ENCODE data around the gene GRM5. TPM values are rescaled to one million over a fixed set of nuclear protein-coding genes. Genes with fewer than 3 reads are reported as not detected.

GRM5 gene
- total RNA-seq, 1 experiment from 2014 or later, result not detected

DNA sequence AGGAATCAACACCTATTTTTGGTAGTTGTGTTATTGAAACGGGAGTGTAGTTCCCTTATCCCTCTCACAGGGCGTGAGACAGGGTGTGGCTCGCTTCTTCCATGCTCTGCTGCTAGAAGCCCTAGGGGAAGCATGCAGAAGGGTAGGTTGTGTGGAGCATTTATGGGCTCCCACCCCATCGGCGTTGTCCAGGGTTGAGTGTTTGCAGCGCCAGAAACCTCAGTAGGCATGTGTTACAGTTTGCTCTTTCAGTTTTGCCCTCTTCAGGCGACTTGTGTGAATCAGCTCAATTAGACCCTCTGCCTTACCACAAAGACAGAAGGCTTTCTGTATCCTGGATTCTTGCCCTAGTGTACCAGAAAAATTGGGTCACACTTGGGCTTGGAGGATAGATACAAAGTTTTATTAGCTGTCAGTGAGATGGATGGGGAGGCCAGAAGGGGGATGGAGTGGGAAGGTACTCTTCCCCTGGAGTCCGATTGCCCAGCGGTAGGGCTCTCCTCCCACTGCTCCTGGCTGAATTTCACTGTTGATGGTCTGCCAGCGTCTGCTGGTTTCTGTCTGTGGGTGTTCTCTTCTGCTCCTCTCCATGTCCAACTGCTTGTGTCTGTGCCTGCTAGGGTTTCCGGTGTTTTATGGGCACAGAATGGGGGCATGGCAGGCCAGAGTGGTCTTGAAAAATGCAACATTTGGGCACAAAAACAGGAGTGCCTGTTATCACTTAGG lies 369.9 kb downstream of the GRM5 start:
- H3K9me3 ChIP-seq (ENCODE audit: insufficient read depth, low read depth), result no peaks in the 10 kb centered on the region
- no peak overlapping the region for H3K27ac ChIP-seq
- ChIA-PET CTCF (no interaction called here), POLR2A (ENCODE audit: unreplicated experiment) (no interaction called here)
- no peaks in the 10 kb centered on the region; the same call in 1 of the 2 replicates for H3K27me3 ChIP-seq (ENCODE audit: insufficient read depth, low read depth)
- H4K20me1 ChIP-seq (ENCODE audit: insufficient read depth), result no peaks in the 10 kb centered on the region
- TF ChIP-seq CTCF (conservative IDR thresholded peaks at IDR 0.05) (no peak), EZH2 (IDR thresholded peaks at IDR 0.05; ENCODE audit: low read depth) (no peak)
- no peaks in the 10 kb centered on the region for H3K79me2 ChIP-seq (ENCODE audit: low read depth)
- no peaks in the 10 kb centered on the region for H3K36me3 ChIP-seq (ENCODE audit: low read depth)
- no peaks in the 10 kb centered on the region for H3F3A ChIP-seq (ENCODE audit: insufficient read depth, low read depth)
- no peak overlapping the region for H3K4me2 ChIP-seq
- no peak for DNase-seq
- no TSS peak for BruUV-seq (replicated peaks)
- H3K4me1 ChIP-seq (replicated peaks; ENCODE audit: insufficient read depth), result no peaks in the 10 kb centered on the region
- H2AFZ ChIP-seq, result no peak overlapping the region
- intact Hi-C loops (cut with micrococcal nuclease; ENCODE audit: unreplicated experiment), result no loop called here
- H3K9me2 ChIP-seq (ENCODE audit: insufficient read depth), result no peaks in the 10 kb centered on the region
- H3K4me3 ChIP-seq, result no peak overlapping the region

GRCh38 chr11:88692306-88693086 lies 373.3 kb downstream of the GRM5 start:
- Histone ChIP-seq H3K27me3 (ENCODE audit: insufficient read depth, low read depth) (no peaks in the 10 kb centered on the region; the same call in 1 of the 2 replicates), H3K9me3 (ENCODE audit: insufficient read depth, low read depth) (no peaks in the 10 kb centered on the region), H2AFZ (no peak overlapping the region), H3F3A (ENCODE audit: insufficient read depth, low read depth) (no peaks in the 10 kb centered on the region), H3K36me3 (ENCODE audit: low read depth) (no peaks in the 10 kb centered on the region), H3K79me2 (ENCODE audit: low read depth) (no peaks in the 10 kb centered on the region), H3K9me2 (ENCODE audit: insufficient read depth) (no peaks in the 10 kb centered on the region), H3K27ac (no peak overlapping the region), H3K4me2 (no peak overlapping the region), H3K4me3 (no peak overlapping the region), H3K4me1 (replicated peaks; ENCODE audit: insufficient read depth) (no peaks in the 10 kb centered on the region), H4K20me1 (ENCODE audit: insufficient read depth) (no peaks in the 10 kb centered on the region)
- TF ChIP-seq EZH2 (IDR thresholded peaks at IDR 0.05; ENCODE audit: low read depth) (no peak), CTCF (conservative IDR thresholded peaks at IDR 0.05) (no peak)
- POLR2A ChIA-PET (ENCODE audit: unreplicated experiment), result interaction anchor here (0.5 kb wide), 1 partner anchor 489 kb away, joined by 3 read pairs; no protein-coding TSS in a partner anchor
- no TSS peak for BruUV-seq (replicated peaks)
- DNase-seq, result no peak
- intact Hi-C loops (cut with micrococcal nuclease; ENCODE audit: unreplicated experiment), result no loop called here
- CTCF ChIA-PET, result no interaction called here

DNA sequence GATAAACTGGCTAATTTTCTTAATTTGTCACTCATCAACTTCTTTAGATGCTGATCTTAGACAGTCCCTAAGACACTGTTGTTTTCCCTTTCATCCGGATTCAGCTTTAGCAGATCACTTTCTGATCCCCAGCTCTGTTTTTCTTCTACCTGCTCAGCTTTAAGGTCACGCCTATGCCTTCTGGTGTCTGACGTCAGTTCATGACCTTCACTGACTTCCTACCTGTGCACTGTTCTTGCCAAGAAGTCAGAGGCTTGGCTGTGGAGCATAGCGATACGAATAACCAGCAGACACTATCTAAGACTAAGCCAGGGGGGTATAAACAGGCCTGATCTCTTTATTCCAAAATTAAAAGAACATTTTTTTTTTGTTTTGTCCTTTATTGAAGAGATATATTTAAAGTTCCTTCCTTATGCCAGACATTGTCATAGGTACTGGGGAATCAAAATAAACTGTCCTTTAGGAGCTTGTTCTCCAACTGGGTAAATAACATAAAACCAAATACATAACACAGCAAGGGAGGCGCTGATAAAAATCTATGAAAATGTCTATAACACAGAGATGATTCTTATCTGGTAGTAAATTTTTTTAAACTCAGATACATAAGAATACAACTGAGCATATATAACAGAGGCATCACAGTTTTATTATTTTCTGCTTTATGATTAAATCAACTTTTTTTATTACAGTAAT lies 376.1 kb downstream of the GRM5 start:
- H3K79me2 ChIP-seq (ENCODE audit: low read depth), result no peaks in the 10 kb centered on the region
- H3K4me1 ChIP-seq (replicated peaks; ENCODE audit: insufficient read depth), result no peaks in the 10 kb centered on the region
- H3K9me3 ChIP-seq (ENCODE audit: insufficient read depth, low read depth), result no peaks in the 10 kb centered on the region
- H2AFZ ChIP-seq, result no peak overlapping the region
- no peak for DNase-seq
- H3K27ac ChIP-seq, result no peak overlapping the region
- H3K4me2 ChIP-seq, result no peak overlapping the region
- no peaks in the 10 kb centered on the region for H3K9me2 ChIP-seq (ENCODE audit: insufficient read depth)
- H3K36me3 ChIP-seq (ENCODE audit: low read depth), result no peaks in the 10 kb centered on the region
- intact Hi-C loops (cut with micrococcal nuclease; ENCODE audit: unreplicated experiment), result no loop called here
- no peaks in the 10 kb centered on the region for H3K27me3 ChIP-seq (ENCODE audit: insufficient read depth, low read depth)
- ChIA-PET POLR2A (ENCODE audit: unreplicated experiment) (no interaction called here), CTCF (no interaction called here)
- BruUV-seq (replicated peaks), result no TSS peak
- TF ChIP-seq EZH2 (IDR thresholded peaks at IDR 0.05; ENCODE audit: low read depth), result no peak
- no peak for TF ChIP-seq CTCF (conservative IDR thresholded peaks at IDR 0.05)
- no peaks in the 10 kb centered on the region for H4K20me1 ChIP-seq (ENCODE audit: insufficient read depth)
- H3F3A ChIP-seq (ENCODE audit: insufficient read depth, low read depth), result no peaks in the 10 kb centered on the region
- H3K4me3 ChIP-seq, result no peak overlapping the region

Data from PC-9 (cell line).